ENCODE data around the gene ZNHIT6.

Gene ZNHIT6

GRCh38 chr1:85705940-85706339, 2.3 kb downstream of the ZNHIT6 start:
- peaks cover 5% of the 10 kb centered on the region for H3K79me1 ChIP-seq (ENCODE audit: low read length)
- H3K4me1 ChIP-seq (ENCODE audit: control insufficient read depth, low read depth, low read length): no peaks in the 10 kb centered on the region
- no CpG with 5 or more reads among the region's 3 CpGs for WGBS (ENCODE audit: extremely low coverage, insufficient coverage, low lambda C conversion rate)
- H3K27ac ChIP-seq (ENCODE audit: low read depth, low read length): no peak overlapping the region
- no peak for DNase-seq
- no peak overlapping the region for H3K4ac ChIP-seq (ENCODE audit: low read depth, low read length)
- H3K56ac ChIP-seq (ENCODE audit: low read length): no peak overlapping the region
- no peak overlapping the region for H4K8ac ChIP-seq (ENCODE audit: low read depth, low read length)
- H3K27me3 ChIP-seq (ENCODE audit: insufficient read depth, low read length, poor library complexity): no peaks in the 10 kb centered on the region
- no peak overlapping the region for H2BK120ac ChIP-seq (ENCODE audit: low read depth, low read length)
- no peak overlapping the region for H3K4me2 ChIP-seq (ENCODE audit: low read length)
- H3K18ac ChIP-seq (ENCODE audit: low read length): no peak overlapping the region
- H3K79me2 ChIP-seq (ENCODE audit: control insufficient read depth, insufficient read depth, low read length): peaks cover 20% of the 10 kb centered on the region
- no peak overlapping the region for H4K5ac ChIP-seq (ENCODE audit: low read length)
- H3K36me3 ChIP-seq (ENCODE audit: control insufficient read depth, insufficient read depth, low read length): no peaks in the 10 kb centered on the region
- no peak overlapping the region for H2BK15ac ChIP-seq (replicated peaks; ENCODE audit: low read depth)
- no peak overlapping the region for H2BK5ac ChIP-seq (ENCODE audit: low read length)
- H3K23ac ChIP-seq (ENCODE audit: low read length): no peak overlapping the region
- H3K4me3 ChIP-seq (ENCODE audit: low read length): no peak overlapping the region
- no peak overlapping the region for H2AK5ac ChIP-seq (ENCODE audit: low read length)
- H3K9ac ChIP-seq (ENCODE audit: low read length): no peak overlapping the region

- H2AK5ac ChIP-seq (ENCODE audit: low read length): no peak overlapping the region
- no peak overlapping the region for H3K4ac ChIP-seq (ENCODE audit: low read depth, low read length)
- H3K4me1 ChIP-seq (ENCODE audit: control insufficient read depth, low read depth, low read length): no peaks in the 10 kb centered on the region
- no peak overlapping the region for H3K4me3 ChIP-seq (ENCODE audit: low read length)
- H3K27ac ChIP-seq (ENCODE audit: low read depth, low read length): no peak overlapping the region
- no peak for DNase-seq
- no peak overlapping the region for H4K8ac ChIP-seq (ENCODE audit: low read depth, low read length)
- H2BK15ac ChIP-seq (replicated peaks; ENCODE audit: low read depth): no peak overlapping the region
- no peak overlapping the region for H3K9ac ChIP-seq (ENCODE audit: low read length)
- H3K36me3 ChIP-seq (ENCODE audit: control insufficient read depth, insufficient read depth, low read length): no peaks in the 10 kb centered on the region
- no peaks in the 10 kb centered on the region for H3K27me3 ChIP-seq (ENCODE audit: insufficient read depth, low read length, poor library complexity)
- H3K18ac ChIP-seq (ENCODE audit: low read length): no peak overlapping the region
- no peak overlapping the region for H3K23ac ChIP-seq (ENCODE audit: low read length)
- no peak overlapping the region for H2BK120ac ChIP-seq (ENCODE audit: low read depth, low read length)
- H3K56ac ChIP-seq (ENCODE audit: low read length): no peak overlapping the region
- H2BK5ac ChIP-seq (ENCODE audit: low read length): no peak overlapping the region
- no peak overlapping the region for H3K4me2 ChIP-seq (ENCODE audit: low read length)
- peaks cover 1% of the 10 kb centered on the region for H3K79me1 ChIP-seq (ENCODE audit: low read length)
- WGBS (ENCODE audit: extremely low coverage, insufficient coverage, low lambda C conversion rate): no CpG with 5 or more reads among the region's 4 CpGs
- peaks cover 3% of the 10 kb centered on the region for H3K79me2 ChIP-seq (ENCODE audit: control insufficient read depth, insufficient read depth, low read length)
- no peak overlapping the region for H4K5ac ChIP-seq (ENCODE audit: low read length)
Measured at GRCh38 chr1:85700422-85700821, 7.8 kb downstream of the ZNHIT6 start.

- no peak overlapping the region for H3K4ac ChIP-seq (ENCODE audit: low read depth, low read length)
- no peak overlapping the region for H3K4me3 ChIP-seq (ENCODE audit: low read length)
- H3K79me1 ChIP-seq (ENCODE audit: low read length): peaks cover 3% of the 10 kb centered on the region
- H2BK15ac ChIP-seq (replicated peaks; ENCODE audit: low read depth): no peak overlapping the region
- no peak overlapping the region for H4K8ac ChIP-seq (ENCODE audit: low read depth, low read length)
- DNase-seq: no peak
- H3K18ac ChIP-seq (ENCODE audit: low read length): no peak overlapping the region
- H4K5ac ChIP-seq (ENCODE audit: low read length): no peak overlapping the region
- H3K36me3 ChIP-seq (ENCODE audit: control insufficient read depth, insufficient read depth, low read length): no peaks in the 10 kb centered on the region
- no peak overlapping the region for H3K56ac ChIP-seq (ENCODE audit: low read length)
- H3K23ac ChIP-seq (ENCODE audit: low read length): no peak overlapping the region
- H2BK120ac ChIP-seq (ENCODE audit: low read depth, low read length): no peak overlapping the region
- H3K4me2 ChIP-seq (ENCODE audit: low read length): no peak overlapping the region
- H3K9ac ChIP-seq (ENCODE audit: low read length): no peak overlapping the region
- H3K27ac ChIP-seq (ENCODE audit: low read depth, low read length): no peak overlapping the region
- H3K4me1 ChIP-seq (ENCODE audit: control insufficient read depth, low read depth, low read length): no peaks in the 10 kb centered on the region
- H2BK5ac ChIP-seq (ENCODE audit: low read length): no peak overlapping the region
- no peaks in the 10 kb centered on the region for H3K27me3 ChIP-seq (ENCODE audit: insufficient read depth, low read length, poor library complexity)
- no peak overlapping the region for H2AK5ac ChIP-seq (ENCODE audit: low read length)
- no peaks in the 10 kb centered on the region for H3K79me2 ChIP-seq (ENCODE audit: control insufficient read depth, insufficient read depth, low read length)
Measured at GRCh38 chr1:85697895-85698294, 10.3 kb downstream of the ZNHIT6 start.

GRCh38 chr1:85692730-85693314, 15.4 kb downstream of the ZNHIT6 start:
- H3K9ac ChIP-seq (ENCODE audit: low read length): no peak overlapping the region
- H4K8ac ChIP-seq (ENCODE audit: low read depth, low read length): no peak overlapping the region
- H3K27me3 ChIP-seq (ENCODE audit: insufficient read depth, low read length, poor library complexity): no peaks in the 10 kb centered on the region
- DNase-seq: peak; percentile 11
- no peak overlapping the region for H4K5ac ChIP-seq (ENCODE audit: low read length)
- no peak overlapping the region for H2BK15ac ChIP-seq (replicated peaks; ENCODE audit: low read depth)
- H3K4ac ChIP-seq (ENCODE audit: low read depth, low read length): no peak overlapping the region
- H3K36me3 ChIP-seq (ENCODE audit: control insufficient read depth, insufficient read depth, low read length): no peaks in the 10 kb centered on the region
- H3K18ac ChIP-seq (ENCODE audit: low read length): no peak overlapping the region
- no peak overlapping the region for H3K4me2 ChIP-seq (ENCODE audit: low read length)
- no peak overlapping the region for H2BK5ac ChIP-seq (ENCODE audit: low read length)
- no peak overlapping the region for H2BK120ac ChIP-seq (ENCODE audit: low read depth, low read length)
- no peak overlapping the region for H2AK5ac ChIP-seq (ENCODE audit: low read length)
- H3K79me2 ChIP-seq (ENCODE audit: control insufficient read depth, insufficient read depth, low read length): no peaks in the 10 kb centered on the region
- no CpG with 5 or more reads among the region's 1 CpG for WGBS (ENCODE audit: extremely low coverage, insufficient coverage, low lambda C conversion rate)
- no peak overlapping the region for H3K56ac ChIP-seq (ENCODE audit: low read length)
- peaks cover 5% of the 10 kb centered on the region for H3K79me1 ChIP-seq (ENCODE audit: low read length)
- no peak overlapping the region for H3K27ac ChIP-seq (ENCODE audit: low read depth, low read length)
- no peak overlapping the region for H3K4me3 ChIP-seq (ENCODE audit: low read length)
- H3K4me1 ChIP-seq (ENCODE audit: control insufficient read depth, low read depth, low read length): no peaks in the 10 kb centered on the region
- no peak overlapping the region for H3K23ac ChIP-seq (ENCODE audit: low read length)

- H3K56ac ChIP-seq (ENCODE audit: low read length): no peak overlapping the region
- H2BK15ac ChIP-seq (replicated peaks; ENCODE audit: low read depth): no peak overlapping the region
- H2BK5ac ChIP-seq (ENCODE audit: low read length): no peak overlapping the region
- H3K18ac ChIP-seq (ENCODE audit: low read length): no peak overlapping the region
- H3K27ac ChIP-seq (ENCODE audit: low read depth, low read length): no peak overlapping the region
- no peak overlapping the region for H4K8ac ChIP-seq (ENCODE audit: low read depth, low read length)
- H2AK5ac ChIP-seq (ENCODE audit: low read length): no peak overlapping the region
- DNase-seq: no peak
- H2BK120ac ChIP-seq (ENCODE audit: low read depth, low read length): no peak overlapping the region
- no peak overlapping the region for H3K4ac ChIP-seq (ENCODE audit: low read depth, low read length)
- no peaks in the 10 kb centered on the region for H3K4me1 ChIP-seq (ENCODE audit: control insufficient read depth, low read depth, low read length)
- no peak overlapping the region for H3K4me2 ChIP-seq (ENCODE audit: low read length)
- H3K4me3 ChIP-seq (ENCODE audit: low read length): no peak overlapping the region
- H3K23ac ChIP-seq (ENCODE audit: low read length): no peak overlapping the region
- no peaks in the 10 kb centered on the region for H3K27me3 ChIP-seq (ENCODE audit: insufficient read depth, low read length, poor library complexity)
- no CpG with 5 or more reads among the region's 4 CpGs for WGBS (ENCODE audit: extremely low coverage, insufficient coverage, low lambda C conversion rate)
- no peak overlapping the region for H4K5ac ChIP-seq (ENCODE audit: low read length)
- no peak overlapping the region for H3K9ac ChIP-seq (ENCODE audit: low read length)
- no peaks in the 10 kb centered on the region for H3K79me2 ChIP-seq (ENCODE audit: control insufficient read depth, insufficient read depth, low read length)
- peaks cover 5% of the 10 kb centered on the region for H3K79me1 ChIP-seq (ENCODE audit: low read length)
- no peaks in the 10 kb centered on the region for H3K36me3 ChIP-seq (ENCODE audit: control insufficient read depth, insufficient read depth, low read length)
Measured at GRCh38 chr1:85689775-85690404, 18.3 kb downstream of the ZNHIT6 start.

Data from mesendoderm (in vitro differentiated cells).